ENCODE results near the gene IMPDH2. TPM values are rescaled to one million over a fixed set of nuclear protein-coding genes. Genes with fewer than 3 reads are reported as not detected.

IMPDH2 gene
- total and polyA plus RNA-seq, 10 of the 15 experiments (the other 5 are each of a cell fraction or from before 2014, with no cell fraction given): 190 to 424 (median 345) TPM

DNA sequence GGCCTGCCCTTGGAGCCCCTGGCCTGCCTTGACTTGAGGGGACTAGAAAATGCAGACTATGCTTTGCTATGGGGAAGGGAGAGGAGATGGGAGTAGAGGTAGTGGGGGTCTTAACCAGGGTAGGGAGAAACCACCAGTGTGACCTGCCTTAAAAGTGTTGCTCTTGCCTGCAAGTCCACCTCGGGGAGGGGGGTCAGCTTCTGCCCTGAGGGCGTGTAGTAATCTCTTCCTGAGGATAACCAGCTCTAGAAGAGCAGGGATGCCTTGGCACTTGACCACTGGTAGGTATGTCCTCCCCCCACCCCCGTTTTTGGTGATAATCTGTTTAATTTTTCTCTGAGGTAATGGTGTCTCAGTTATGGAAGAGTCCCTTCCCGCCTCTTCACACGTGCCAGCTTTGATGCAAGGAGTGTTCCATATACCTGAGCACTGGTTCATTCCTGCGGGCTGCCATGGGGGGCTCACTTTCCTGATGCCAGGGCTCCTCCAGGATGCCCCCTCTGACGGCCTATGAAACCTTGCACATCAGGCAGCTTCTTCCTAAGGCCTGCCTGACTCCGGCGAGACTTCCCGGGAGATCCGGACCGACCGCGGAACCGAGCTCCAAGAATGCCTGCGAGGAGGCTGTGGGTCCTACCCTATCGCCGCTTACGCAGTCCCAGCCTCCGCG lies 39.9 kb downstream of the IMPDH2 start (continued):
- TF ChIP-seq HDAC6 (IDR thresholded peaks at IDR 0.05; ENCODE audit: unreplicated experiment): no peak
- TF ChIP-seq GATAD2B (conservative IDR thresholded peaks at IDR 0.05; ENCODE audit: low read depth): no peak
- TF ChIP-seq WRNIP1 (IDR thresholded peaks at IDR 0.05; ENCODE audit: borderline replicate concordance, low read depth, low read length): no peak

GRCh38 chr3:48985831-48986376 lies 43.3 kb downstream of the IMPDH2 start:
- ChIA-PET POLR2A (interaction anchor here (0.6 kb wide), 1 partner anchor 30 kb away, joined by 3 read pairs; no protein-coding TSS in a partner anchor), CTCF (interaction anchor here (0.9 to 1.7 kb wide), 5 partner anchors 11 to 249 kb away, joined by 3 to 6 read pairs (median 3); no protein-coding TSS in a partner anchor), SMC1A (ENCODE audit: uncharacterized antibody, unreplicated experiment) (interaction anchor here (0.6 to 0.7 kb wide), 2 partner anchors 219 to 266 kb away, joined by 3 read pairs; no protein-coding TSS in a partner anchor), RAD21 (ENCODE audit: unreplicated experiment) (no interaction called here)
- Histone ChIP-seq H3K9me3 (replicated peaks; ENCODE audit: control insufficient read depth, insufficient read depth, low read length) (no peaks in the 10 kb centered on the region), H3K79me2 (ENCODE audit: control insufficient read depth, insufficient read depth, low read length) (peaks cover 20% of the 10 kb centered on the region), H3K27ac (ENCODE audit: control insufficient read depth, insufficient read depth) (no peak overlapping the region), H3K36me3 (ENCODE audit: control insufficient read depth in 2 of 2, insufficient read depth in 2 of 2, low read length in 1 of 2) (peaks cover 7 to 18% of the 10 kb centered on the region in 2 experiments), H3K27me3 (replicated peaks in 1 of 2; ENCODE audit: control insufficient read depth in 2 of 2, insufficient read depth in 2 of 2, low read length in 1 of 2) (no peaks in the 10 kb centered on the region), H2AFZ (ENCODE audit: control insufficient read depth, low read depth, low read length) (no peak overlapping the region), H3K9ac (ENCODE audit: control insufficient read depth, insufficient read depth, low read length) (no peak overlapping the region), H3K4me3 (no peak overlapping the region), H3K4me1 (ENCODE audit: control insufficient read depth, insufficient read depth, low read length) (peaks cover 9% of the 10 kb centered on the region), H4K20me1 (ENCODE audit: control insufficient read depth, insufficient read depth) (no peaks in the 10 kb centered on the region), H3K4me2 (ENCODE audit: control insufficient read depth, insufficient read depth) (no peak overlapping the region)
- DNase-seq (ENCODE audit: low read depth, low spot score) (no peak), FAIRE-seq (no peak), ATAC-seq (no peak)
- no peak for TF ChIP-seq STAT3 (IDR thresholded peaks at IDR 0.05; ENCODE audit: low read depth, low read length)
- TF ChIP-seq, protein P1, sequence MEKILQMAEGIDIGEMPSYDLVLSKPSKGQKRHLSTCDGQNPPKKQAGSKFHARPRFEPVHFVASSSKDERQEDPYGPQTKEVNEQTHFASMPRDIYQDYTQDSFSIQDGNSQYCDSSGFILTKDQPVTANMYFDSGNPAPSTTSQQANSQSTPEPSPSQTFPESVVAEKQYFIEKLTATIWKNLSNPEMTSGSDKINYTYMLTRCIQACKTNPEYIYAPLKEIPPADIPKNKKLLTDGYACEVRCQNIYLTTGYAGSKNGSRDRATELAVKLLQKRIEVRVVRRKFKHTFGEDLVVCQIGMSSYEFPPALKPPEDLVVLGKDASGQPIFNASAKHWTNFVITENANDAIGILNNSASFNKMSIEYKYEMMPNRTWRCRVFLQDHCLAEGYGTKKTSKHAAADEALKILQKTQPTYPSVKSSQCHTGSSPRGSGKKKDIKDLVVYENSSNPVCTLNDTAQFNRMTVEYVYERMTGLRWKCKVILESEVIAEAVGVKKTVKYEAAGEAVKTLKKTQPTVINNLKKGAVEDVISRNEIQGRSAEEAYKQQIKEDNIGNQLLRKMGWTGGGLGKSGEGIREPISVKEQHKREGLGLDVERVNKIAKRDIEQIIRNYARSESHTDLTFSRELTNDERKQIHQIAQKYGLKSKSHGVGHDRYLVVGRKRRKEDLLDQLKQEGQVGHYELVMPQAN (conservative IDR thresholded peaks at IDR 0.05): no peak
- no peak for TF ChIP-seq BRCA1 (IDR thresholded peaks at IDR 0.05; ENCODE audit: low read depth, low read length)
- no peak for TF ChIP-seq MAX (IDR thresholded peaks at IDR 0.05; ENCODE audit: low read depth, low read length)
- no peak for TF ChIP-seq EGR1 (IDR thresholded peaks at IDR 0.05; ENCODE audit: borderline replicate concordance in 1 of 2, low read depth in 2 of 2, low read length in 2 of 2)
- no peak for TF ChIP-seq SP1 (IDR thresholded peaks at IDR 0.05; ENCODE audit: low read depth, low read length)
- no peak for TF ChIP-seq NFXL1 (IDR thresholded peaks at IDR 0.05; ENCODE audit: borderline replicate concordance)
- no peak for TF ChIP-seq ASH2L (IDR thresholded peaks at IDR 0.05; ENCODE audit: borderline replicate concordance, low read depth)
- no peak for TF ChIP-seq TCF7 (IDR thresholded peaks at IDR 0.05; ENCODE audit: borderline replicate concordance)
- TF ChIP-seq IRF5 (IDR thresholded peaks at IDR 0.05; ENCODE audit: borderline replicate concordance): no peak
- no peak for TF ChIP-seq CBFB (IDR thresholded peaks at IDR 0.05; ENCODE audit: low read depth)
- BruUV-seq (replicated peaks): no TSS peak
- in situ Hi-C loops (cut with MboI) (no loop called here), intact Hi-C loops (cut with micrococcal nuclease; ENCODE audit: unreplicated experiment) (loop anchor here (2.0 to 5.0 kb wide), 2 partner anchors 106 to 173 kb away; partner anchors contain the start of gene QRICH1)
- WGBS (ENCODE audit: insufficient coverage, insufficient replicate concordance, low lambda C conversion rate, missing lambda C conversion rate): 93% methylated on average over 7 of the region's 7 CpGs

Measured in GM12878 (cell line).